C1 segment of cervical spinal cord (tissue), 14 donors: ENCODE measurements around the gene REX1BD.
A peak's percentile ranks its signal among the peaks of the same experiment; 100 is the strongest.

Source experiments
- DNase-seq, 14 donors: peaks; one replicate each; lab custom pipeline; 2025; lab: John Stamatoyannopoulos, UW

REX1BD gene

DNA sequence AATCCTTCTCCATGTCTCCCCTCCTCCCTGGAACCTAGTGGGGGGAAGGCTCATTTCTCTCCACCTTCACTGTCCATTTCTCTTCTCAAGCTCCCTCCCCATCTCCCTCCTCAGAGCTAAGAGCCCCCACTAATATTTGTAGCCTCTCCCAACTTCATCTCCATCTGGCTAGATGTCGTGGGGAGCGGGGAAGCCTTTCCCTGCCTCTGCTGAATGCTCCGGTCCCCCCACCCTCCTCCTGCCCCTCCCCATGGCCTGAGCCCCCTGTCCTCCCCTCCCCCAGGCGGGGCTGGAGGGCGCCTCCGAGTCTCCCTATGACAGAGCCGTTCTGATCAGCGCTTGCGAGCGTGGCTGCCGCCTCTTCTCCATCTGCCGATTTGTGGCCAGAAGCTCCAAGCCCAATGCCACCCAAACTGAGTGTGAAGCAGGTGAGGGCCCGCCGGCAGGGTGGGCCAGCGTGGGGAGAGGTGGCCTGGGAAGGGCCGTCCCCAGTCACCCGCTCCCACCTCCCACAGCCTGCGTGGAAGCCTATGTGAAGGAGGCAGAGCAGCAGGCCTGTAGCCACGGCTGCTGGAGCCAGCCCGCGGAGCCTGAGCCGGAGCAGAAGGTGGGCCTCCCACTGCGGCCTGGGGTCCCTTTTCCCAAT is 25.1 kb downstream of the REX1BD start:
- no peak for DNase-seq

DNA sequence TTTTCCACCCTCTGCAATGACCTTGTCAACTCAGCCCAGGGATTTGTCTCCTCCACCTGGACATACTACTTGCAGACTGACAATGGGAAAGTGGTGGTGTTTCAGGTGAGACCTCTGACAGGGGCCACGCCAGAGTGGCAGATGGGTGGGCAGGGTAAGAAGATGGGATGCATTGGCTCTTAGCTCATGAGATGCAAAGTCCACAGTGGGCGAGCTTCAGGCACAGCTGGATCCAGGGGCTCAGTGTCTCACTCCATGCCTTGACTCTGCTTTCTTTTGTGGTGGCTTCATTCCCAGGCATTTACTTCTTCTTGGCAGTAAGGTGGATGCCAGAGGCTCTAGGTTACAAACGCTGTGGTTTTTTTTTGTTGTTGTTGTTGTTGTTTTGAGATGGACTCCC is 27.4 kb downstream of the REX1BD start:
- DNase-seq, result no peak

DNA sequence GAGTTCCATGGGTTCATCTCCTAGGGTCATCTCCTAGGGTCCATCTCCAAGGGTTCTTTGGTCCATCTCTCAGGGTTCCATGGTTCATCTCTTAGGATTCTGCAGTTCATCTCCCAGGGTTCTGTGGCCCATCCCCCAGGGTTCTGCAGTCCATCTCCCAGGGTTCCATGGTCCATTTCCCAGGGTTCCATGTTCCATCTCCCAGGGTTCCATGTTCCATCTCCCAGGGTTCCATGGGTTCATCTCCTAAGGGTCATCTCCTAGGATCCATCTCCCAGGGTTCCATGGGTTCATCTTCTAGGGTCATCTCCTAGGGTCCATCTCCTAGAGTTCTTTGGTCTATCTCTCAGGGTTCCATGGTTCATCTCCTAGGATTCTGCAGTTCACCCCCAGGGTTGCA is 29.0 kb downstream of the REX1BD start:
- no peak for DNase-seq

DNA sequence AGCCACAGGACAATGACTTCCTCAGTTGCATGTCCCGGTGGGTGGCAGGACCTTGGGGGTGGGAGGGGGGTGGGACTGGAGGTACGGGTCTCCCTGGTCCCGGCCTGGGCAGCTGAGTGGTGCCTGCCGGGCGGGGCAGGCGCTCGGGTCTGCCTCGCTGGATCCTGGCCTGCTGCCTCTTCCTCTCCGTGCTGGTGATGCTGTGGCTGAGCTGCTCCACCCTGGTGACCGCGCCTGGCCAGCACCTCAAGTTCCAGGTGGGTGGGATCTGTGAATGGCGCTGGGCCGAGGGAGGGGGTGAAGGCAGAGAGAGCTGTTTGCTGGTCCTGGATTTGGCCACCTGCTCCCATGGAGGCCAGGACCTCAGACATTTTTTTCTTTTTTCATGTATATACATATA is 29.6 kb downstream of the REX1BD start:
- no peak for DNase-seq

DNA sequence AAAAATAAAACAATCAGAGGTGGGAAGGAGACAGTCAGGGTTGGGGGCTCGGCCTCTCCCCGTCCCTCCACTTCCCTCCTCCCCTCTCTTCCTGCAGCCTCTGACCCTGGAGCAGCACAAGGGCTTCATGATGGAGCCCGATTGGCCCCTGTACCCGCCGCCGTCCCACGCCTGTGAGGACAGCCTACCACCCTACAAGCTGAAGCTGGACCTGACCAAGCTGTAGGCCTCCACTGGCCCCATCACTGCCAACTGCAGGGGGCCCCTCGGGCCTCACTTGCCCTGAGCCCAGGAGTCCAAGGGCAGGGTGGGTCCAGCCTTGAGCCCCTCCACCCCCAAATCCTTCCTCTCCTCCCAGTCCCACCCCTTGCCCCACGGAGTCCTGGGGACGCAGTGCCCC is 31.7 kb downstream of the REX1BD start:
- DNase-seq, result no peak

DNA sequence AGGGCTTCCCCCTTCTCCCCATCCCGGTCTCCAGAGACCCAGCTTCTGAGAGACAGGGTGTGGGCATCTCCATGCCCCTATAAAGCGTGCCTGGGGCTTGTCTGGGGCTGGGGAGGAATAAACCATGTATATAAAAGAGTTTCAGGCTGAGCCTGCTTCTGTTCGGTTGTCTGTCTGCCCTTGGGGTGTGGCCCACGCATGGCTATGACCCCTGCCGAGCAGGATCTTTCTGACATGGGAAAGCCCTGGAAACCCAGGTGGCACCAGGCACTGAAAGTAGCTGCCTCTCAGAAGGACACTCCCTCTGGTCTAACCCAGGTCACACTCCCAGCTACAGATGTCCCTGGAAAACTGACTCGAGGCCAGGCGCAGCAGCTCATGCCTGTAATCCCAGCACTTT is 32.3 kb downstream of the REX1BD start:
- DNase-seq, result no peak

DNA sequence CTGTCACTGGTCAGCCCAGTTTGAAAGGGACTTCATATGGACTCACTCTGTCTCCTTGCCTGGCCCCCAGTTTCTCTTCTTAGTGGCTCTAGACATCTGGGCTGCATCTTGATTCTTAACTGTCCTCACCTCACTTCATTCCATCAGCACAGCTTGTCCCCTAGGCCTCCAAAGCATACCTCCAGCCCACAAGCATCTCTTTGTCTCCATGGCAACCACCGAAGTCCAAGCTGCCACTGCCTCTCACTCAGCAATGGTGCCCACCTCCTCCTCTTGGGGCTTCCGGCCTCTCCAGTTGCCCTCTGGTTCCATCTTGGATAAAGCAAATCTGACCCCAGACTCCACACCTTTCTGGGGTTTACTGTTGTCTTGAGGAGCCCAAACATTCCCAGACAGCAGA is 38.3 kb downstream of the REX1BD start:
- no peak for DNase-seq

DNA sequence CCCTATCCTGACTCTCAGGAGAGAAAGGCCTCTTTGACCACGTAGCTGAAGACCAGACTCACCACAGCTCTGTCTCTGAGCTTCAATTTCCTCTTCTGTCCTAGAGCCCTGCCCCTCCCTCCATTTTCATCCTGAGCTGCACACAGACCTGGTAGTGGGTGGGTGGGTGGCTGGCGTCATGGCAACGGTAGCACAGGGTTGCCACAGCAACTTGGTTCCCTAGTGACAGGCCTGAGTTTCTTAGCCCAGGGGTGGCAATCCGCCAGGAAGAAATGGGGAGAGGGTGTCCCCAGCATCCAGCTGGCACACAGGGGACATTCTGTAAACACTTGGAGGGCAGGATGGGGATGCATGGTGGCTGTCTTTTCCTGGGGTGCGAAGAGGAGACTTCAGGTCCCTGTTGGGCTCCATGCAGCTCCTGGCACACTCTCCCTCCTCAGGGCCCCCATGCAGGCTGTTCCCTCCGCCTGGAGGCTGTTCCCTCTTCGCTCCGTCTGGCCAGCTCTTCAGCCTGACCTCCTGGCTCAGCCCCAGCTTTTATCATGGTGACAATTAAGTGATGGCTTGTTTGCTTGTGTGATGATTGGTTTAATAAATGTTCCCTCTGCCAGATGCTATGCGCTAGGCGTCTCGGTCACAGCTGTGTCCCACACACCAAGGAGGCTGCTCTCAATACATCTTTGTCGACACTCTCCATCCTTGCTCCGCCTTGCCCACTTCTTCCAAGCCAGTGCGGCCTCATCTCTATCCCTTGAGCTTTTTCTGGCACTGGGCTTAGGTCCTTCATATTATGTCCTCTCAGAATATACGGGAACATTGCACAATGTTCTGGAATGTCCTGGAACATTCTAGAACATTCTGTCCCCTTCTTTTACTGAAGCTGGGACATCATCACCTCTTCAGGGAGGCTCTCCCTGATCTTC is 40.8 kb downstream of the REX1BD start:
- DNase-seq, result no peak

DNA sequence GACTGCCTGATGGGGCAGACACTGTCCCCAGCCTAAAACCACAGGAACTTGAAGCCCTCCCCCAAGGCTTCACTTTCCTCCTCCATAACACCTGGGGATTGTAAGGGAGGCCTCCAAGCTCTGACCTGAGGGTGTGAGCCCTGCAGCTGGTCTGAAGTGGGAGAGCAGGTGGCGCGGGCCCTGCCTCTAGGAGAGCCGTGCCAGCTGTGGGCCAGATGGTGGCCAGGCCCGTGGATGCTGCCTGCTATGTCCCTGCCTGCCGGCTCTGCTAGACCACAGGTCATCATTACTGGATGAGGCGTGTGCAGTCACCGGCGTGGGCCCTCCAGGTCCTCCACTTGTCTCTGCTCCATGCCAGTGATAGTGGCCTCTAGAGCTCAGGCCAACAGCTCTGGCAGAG is 44.7 kb downstream of the REX1BD start:
- DNase-seq, result no peak

DNA sequence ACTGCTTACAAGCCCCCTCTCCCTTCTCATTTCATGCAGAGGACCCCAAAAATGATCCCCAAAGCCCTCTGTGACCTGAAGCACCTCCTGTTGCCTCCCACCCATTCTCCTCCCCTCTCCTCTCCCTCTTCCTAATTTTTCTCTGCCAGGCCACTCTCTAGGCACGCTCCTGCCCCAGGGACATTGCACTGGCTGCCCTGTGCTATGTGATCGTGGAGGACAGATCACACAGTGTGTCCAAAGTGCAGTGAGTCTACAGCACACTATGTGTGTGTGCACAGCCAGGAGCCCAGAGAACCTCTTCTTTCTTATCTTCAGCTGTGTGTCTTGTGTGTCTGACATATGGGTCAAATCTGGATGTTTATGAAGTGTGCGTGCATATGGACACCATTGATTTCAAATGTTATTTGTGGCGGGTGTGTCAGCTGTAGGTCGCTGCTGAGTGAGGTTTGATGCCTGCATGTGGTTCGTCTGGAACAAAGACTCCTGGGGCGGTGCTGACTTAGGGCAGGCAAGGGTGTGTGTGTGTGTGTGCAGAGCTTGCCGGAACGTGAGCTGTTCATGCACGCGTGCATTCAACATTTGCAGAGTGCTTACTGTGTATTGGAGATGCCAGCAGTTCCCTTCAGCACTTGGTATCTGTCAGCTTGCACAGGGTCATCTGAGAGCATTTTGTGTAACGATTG is 46.2 kb downstream of the REX1BD start:
- DNase-seq, result no peak

DNA sequence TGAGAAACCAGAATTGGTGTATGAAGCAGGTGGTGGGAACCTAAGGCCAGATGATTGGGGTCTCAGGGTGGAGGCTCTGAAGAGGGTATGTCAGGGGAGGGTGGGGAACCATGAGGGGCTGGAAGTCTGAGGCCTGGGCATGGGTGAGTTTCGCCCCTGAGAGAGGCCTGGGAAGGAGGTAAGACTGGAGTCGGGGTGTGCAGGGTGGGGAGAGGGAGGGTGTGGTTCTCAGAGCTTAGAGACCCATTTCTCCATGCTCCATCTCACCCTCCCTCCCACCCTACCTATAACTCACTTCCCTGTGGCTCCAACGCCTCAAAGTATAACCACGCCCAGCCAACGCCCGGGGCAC is 47.2 kb downstream of the REX1BD start:
- DNase-seq, result no peak

DNA sequence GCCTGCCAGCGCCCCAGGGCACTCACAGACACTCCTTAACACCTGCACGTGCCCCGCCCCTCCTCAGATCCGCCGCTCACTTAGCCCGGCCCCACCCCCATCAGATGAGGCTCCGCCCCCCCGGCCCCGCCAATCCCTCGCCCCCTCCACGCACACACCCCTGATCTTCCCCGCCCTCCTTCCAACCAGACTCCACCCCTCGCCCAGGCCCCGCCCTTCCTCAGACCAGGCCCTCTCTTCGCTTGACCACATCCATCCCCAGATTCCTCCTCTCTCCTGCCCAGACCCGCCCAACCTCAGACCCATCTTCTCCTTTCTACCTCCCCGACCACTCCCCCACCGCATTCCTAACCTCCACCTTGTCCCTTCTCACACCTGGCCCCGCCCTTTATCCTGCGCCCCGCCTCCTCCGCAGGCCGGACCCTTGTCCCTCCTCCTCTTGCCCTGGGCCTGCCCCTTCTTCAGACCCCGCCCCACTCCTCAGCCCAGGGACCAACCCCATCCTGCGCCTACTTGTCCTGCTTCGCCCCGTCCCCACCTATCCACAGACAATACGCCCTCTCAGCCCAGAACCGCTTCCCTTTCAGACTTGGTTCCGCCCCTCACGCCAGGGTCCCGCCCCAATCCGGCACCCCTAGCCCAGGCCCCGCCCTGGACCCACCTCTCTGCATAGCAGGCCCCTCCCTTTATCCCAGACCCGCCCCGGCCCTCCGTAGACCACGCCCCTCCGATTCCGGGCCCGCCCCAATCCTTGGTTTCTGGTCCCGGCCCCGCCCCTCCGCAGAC is 47.8 kb downstream of the REX1BD start:
- peak; percentile 75 to 95 (median 92) for DNase-seq

DNA sequence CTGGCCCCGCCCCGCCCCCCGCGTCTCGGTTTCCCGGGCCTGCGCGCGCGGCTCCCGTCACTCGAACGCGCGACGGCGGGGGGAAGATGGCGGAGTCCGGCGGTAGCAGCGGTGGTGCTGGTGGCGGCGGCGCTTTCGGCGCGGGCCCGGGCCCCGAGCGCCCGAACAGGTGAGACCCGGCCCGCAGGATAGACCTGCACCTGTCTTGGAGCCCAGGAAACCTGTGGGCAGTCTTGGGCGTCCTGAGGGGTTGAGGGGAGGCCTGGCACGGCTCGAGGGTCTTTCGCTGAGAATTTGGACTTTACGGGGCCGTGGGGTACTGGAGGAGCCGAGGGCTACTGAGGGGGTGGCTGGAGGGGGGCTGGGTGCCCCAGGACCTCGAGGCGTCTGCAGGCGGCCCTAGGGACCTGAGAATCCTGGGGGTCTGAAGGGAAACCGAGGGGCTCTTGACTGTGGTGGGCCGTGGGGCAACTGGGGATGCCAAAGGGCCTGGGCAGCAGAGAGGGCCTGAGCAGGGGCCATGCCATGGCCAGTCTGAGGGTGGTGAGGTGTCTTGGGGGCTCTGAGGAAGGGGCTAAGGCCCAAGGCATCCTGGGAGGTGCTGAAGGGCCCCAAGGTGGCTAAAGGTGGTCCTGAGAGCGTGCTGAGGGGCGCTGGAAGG is 48.5 kb downstream of the REX1BD start, which contains the start of gene KLHL26:
TSS of gene KLHL26 (plus strand) at position 60 of the 661 bp plus-strand sequence. CDS start at position 87, 27 bp downstream.
- DNase-seq, result no peak

DNA sequence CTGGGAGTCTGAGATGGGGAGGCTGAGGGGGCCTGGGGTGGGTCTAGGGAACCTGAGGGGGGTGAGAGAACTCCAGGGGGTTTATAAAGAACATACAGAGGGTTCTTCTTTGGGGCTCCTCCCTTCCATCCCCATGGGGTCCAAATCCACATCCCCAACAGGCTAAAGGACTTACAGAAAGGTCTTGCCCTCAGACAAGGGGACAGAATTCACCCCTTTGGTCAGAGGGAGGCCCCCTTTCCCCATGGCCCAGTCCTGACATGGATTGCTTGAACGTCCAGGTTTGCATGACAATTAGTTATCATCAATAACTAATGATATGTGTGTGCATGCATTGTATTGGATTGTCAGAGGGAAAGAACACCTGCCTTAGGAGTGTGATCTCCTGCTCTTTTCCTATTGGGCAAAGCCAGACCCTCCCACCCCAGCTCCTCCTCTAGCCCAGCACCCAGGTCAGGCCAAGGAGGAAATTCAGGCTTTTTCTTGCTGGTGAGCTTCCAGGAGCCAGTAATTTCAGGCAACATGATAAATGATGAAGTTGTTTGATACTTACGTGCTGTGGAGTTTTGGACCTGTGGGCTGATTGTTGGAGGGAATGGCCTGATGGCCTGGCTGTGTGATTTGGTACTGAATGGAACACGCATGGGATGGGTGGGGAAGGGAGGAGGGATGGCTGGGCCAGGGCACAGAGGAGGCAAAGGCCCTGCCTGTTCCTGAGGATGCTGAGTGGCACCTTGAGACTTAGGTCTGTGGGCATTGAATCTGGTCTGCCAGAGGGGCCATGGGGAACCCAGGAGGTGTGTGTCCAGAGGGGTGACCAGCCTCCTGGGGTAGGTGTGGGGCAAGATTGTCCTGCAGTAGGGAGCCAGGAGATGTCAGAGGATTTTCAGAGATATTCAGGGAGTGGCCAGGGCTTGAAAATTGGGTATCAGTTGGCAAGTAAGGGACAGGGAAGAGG is 49.4 kb downstream of the REX1BD start:
- peak in 1 of 14 donors; percentile 36 for DNase-seq

DNA sequence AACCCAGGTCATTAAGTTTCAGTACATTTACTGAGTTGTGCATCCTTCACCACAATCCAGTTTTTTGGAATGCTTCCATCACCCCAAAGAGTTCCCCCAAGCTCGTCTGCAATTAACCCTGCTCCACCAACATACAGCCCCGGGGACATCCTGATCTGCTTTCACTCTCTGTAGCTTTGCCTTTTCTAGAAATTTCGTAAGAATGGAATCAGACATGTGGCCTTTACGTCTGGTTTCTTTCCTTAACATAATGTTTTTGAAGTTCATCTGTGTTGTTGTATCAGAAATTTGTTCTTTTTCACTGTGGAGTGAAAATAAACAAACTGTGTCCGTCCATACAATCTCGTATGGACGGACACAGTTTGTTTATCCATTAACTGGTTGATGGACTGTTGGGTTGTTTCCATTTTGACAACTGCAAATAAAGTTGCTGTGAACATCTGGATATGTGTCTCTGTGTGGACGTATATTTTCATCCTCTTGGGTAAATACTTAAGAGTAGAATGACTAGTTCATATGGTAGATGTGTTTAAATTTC is 51.2 kb downstream of the REX1BD start:
- DNase-seq, result no peak
